GM08714 (cell line): Measurements from ENCODE around the gene OLIG2.

Source experiments
- H3K4me3 ChIP-seq: fragments of 200-500 bp; sonication (Bioruptor generic); 2 replicates; pipeline ENCODE4 v1.5.1; 2014; ENCODE audit warnings: mild to moderate bottlenecking, low read length, inconsistent platforms
- ZNF274 ChIP-seq: IDR thresholded peaks from 2 replicates; pipeline ENCODE4 v1.6.1; 2012; ENCODE audit warnings: mild to moderate bottlenecking, low read depth, low read length

Gene OLIG2

DNA sequence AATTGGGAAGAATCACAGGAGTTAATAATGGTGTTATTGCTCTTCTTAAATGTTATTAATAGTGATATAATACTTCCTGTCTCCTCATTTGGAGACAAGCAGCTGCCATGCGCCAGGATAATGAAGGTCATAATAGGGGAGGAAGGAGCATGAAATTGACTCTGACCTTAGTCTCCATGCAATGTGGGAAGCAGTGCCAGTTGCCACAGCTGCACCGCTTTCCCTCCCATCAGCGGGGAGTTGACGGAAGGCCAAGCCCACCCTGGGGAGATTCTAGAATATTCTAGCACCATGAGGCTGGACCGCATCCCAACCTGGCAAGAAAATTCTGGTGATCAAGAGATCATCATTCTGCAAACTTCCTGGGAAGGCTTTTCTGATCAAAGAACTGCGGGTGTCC is 33.2 kb downstream of the OLIG2 start:
- TF ChIP-seq ZNF274 = no peak
- H3K4me3 ChIP-seq = no peak overlapping the region

DNA sequence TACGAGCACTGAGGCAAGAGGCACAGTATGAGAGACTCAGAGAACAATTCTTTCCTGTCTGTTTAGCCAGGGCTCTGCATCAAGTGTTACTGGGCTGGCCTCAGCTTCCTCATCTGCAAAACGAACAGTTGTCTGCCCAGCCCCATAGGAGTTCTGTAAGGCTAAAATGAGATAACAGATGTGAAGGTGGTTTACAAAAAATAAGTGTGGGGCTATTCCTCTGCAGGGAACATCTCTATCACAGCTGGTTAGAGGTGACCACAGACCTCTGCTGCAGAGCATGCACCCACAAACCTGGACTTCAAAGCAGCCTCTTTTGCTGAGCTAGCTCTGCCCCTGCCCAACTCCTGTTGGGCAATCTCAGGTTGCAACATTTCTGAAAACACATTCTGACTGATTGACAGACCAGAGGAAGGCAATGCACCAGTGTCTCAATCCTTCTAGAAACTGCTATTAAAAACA is 33.7 kb downstream of the OLIG2 start:
- no peak for TF ChIP-seq ZNF274

DNA sequence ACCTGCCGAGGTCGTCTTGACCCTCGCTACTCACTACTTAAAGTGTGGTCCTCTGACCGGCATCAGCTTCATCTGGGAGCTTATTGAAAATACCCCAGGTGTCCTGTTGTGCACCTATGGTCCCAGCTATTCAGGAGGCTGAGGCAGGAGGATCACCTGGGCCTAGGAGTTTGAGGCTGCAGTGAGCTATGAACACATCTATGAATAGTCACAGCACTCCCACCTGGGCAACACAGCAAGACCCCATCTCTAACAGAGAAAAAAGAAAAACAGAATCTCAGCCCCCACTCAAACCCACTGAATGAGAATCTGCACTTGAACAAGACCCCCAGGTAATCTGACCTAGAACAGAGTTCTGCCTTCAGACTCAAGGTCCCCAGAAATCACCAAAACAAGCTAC is 35.5 kb downstream of the OLIG2 start:
- no peak overlapping the region for H3K4me3 ChIP-seq
- no peak for TF ChIP-seq ZNF274

More for the DNA sequence above, 33.7 kb downstream of the OLIG2 start:
- H3K4me3 ChIP-seq = no peak overlapping the region

DNA sequence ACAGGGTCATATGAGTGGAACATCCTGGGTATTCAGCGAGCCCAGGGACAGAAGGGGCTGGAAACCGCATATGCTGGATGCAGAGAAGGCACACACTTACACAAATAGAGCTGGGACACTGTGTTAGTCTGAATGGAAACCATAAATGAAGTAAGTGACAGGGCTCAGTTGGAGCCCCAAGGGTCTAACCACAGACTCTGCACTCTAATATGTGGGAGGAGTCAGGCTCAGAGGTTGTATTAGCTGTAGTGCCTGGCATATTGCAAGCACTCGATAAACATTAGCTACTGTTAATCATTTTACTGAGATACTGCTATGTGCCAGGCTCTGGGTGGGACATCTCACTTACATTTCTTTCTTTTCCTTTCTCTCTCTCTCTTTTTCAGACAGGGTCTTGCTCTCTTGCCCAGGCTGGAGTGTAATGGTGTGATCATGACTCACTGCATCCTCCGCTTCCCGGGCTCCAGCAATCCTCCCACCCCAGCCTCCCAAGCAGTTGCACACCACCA is 37.7 kb downstream of the OLIG2 start:
- no peak overlapping the region for H3K4me3 ChIP-seq
- TF ChIP-seq ZNF274 = no peak

DNA sequence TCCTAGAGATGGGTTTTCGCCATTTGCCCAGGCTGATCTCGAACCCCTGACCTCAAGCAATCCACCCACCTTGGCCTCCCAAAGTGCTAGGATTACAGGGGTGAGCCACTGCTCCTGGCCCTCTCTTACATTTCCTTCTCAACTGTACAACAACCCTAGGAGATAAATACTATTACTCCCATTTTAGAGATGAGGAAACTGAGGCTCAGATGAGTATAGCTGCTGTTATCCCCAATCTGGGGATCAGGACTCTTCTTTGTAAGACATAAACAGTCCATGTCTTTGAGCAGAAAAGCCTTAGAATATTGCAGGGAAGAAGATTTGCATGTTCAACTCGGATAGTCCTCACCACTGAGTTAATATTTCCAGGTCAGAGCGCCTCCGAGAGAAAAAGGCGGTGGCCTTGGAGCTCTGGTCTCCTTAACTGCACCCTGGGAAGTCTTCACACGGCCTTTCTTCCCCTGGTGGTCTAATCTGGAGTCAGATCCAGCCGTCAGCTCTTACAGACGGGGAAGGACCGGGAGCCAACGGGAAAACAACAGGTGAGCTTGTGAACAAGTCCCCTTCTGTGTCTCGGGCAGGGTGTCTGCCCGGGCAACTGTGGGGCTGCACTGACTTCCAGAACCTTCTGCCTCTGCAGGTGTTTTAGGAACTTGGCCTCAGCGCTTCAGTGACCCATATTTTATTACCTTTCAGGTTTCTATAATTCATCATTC is 38.3 kb downstream of the OLIG2 start:
- TF ChIP-seq ZNF274 = no peak
- no peak overlapping the region for H3K4me3 ChIP-seq

DNA sequence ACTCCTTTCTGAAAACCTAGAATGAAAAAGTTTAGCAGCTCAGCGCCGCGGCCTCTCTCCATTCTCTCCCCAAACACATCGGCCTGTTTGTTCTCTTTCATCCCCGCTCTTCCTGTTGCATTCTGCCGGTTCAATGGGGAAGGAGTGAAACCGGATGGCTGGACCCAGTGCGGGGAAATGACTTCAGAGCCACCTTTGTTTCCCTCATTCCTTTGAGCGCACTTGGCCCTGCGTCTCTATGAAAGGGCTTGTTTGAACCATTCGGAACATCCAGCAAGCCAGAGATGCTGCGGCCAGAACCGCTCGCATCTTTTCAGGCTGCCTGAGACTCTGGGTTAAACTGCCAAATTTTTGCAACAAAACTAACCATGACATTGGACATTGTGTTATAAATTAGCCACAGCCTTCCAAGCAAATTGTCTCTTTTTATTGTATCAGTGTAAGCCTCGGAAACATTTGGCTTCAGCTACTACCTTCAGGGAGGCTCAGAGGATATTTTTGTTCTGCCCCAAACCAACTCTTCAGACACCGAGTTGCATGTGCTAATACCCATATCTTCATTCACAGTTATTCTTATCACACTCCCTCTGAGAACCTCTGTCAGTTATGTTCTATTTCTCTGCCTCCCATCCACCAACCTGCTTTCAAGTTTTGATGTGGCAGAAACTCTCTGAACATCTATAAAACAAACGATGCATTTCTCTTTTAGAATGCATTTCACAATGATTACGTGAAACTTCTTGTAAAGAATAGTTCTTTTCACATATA is 39.1 kb downstream of the OLIG2 start:
- no peak overlapping the region for H3K4me3 ChIP-seq
- no peak for TF ChIP-seq ZNF274

DNA sequence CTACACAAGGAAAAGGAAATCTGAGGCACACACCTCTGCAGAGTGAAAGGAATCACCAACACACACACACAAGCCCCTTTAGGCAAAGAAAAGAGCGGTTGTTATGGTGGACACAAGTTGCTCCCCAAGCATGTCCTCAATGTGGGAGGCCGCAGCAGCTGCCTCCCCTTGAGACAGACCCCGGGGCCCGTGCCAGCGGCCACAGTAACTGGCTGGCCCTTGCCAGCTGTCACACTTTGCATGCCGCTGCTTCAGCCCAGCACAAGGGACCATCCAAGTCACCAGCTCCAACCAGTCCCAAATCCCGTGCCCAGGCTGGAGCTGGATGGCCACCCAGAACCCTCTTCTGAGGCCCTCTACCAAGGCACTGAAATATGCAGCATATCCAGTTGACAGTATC is 41.3 kb downstream of the OLIG2 start:
- no peak overlapping the region for H3K4me3 ChIP-seq
- TF ChIP-seq ZNF274 = no peak

DNA sequence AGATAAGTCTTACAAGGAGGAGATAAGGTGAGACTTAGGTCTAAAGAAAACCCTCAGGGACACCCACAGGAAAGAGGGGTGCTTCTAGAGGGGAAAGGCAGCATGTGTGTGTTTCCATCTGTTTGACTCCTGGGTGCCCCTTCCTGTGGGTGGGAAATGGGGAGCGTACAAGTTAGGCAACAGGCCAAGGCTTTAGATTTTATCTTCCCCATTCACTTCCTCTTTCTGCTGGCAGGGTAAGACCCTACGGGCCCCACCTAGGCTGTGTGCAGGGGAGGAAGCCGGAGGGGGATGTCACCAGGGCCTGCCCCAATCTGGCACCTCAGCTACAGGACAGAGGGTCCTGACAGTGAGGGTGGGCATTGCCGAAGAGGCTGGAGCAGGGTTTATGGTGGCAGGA is 41.7 kb downstream of the OLIG2 start:
- no peak for TF ChIP-seq ZNF274
- H3K4me3 ChIP-seq = no peak overlapping the region

DNA sequence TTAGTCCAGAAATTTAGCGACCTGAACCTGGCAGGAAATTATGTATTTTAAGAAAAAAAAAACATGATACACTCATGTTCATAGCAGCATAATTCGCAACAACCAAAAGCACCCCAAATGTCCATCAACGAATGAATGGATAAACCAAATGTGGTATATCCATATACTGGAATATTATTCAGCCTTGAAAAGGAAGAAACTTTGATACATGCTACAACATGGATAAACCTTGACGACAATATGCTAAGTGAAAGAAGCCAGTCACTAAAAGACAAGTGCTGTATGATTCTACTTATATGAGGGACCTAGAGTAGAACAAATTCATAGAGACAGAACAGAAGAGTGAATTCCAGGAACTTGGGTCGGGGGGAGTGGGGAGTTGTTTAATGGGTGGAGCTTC is 43.5 kb downstream of the OLIG2 start:
- no peak for TF ChIP-seq ZNF274

DNA sequence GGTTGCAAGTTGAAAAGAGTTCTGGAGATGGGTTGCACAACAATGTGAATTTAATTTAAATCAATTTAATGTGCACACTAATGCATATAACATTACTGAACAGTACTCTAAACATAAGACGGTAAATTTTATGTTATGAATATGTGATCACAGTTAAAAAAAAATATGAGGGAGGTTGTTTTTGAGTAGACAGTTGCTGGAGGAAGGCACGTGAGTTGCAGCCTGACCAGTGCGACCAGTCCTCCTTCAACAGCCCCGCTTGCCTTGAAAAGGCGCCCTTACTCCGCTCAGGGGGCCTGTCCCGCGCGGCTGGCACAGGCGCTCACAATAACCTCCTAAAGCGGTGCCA is 43.9 kb downstream of the OLIG2 start:
- no peak for TF ChIP-seq ZNF274
- H3K4me3 ChIP-seq = peak overlapping the region; percentile 56; the same call in 1 of the 2 replicates

More for the DNA sequence above, 43.5 kb downstream of the OLIG2 start:
- H3K4me3 ChIP-seq = no peak overlapping the region

DNA sequence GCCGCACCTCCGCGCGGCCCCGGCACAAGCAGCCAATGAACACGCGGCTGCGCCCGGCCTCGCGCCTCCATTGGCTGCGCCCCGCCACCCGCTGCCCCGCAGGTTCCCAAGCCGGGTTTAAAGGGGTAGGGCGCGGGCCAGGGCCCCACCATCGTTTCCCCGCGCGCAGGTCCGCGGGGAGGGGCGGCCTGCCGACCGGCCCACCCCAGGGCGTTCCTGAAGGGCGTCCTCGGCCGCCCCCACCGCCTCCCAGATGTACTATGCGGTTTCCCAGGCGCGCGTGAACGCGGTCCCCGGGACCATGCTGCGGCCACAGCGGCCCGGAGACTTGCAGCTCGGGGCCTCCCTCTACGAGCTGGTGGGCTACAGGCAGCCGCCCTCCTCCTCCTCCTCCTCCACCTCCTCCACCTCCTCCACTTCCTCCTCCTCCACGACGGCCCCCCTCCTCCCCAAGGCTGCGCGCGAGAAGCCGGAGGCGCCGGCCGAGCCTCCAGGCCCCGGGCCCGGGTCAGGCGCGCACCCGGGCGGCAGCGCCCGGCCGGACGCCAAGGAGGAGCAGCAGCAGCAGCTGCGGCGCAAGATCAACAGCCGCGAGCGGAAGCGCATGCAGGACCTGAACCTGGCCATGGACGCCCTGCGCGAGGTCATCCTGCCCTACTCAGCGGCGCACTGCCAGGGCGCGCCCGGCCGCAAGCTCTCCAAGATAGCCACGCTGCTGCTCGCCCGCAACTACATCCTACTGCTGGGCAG is 44.4 kb downstream of the OLIG2 start, which contains the start of gene OLIG1:
TSS of gene OLIG1 (plus strand) at position 148 of the 750 bp plus-strand sequence. CDS start at position 254, 106 bp downstream.
- TF ChIP-seq ZNF274 = no peak
- peak within 1 kb of the TSS; percentile 56; the same call in 1 of the 2 replicates for H3K4me3 ChIP-seq

DNA sequence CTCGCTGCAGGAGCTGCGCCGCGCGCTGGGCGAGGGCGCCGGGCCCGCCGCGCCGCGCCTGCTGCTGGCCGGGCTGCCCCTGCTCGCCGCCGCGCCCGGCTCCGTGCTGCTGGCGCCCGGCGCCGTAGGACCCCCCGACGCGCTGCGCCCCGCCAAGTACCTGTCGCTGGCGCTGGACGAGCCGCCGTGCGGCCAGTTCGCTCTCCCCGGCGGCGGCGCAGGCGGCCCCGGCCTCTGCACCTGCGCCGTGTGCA is 44.9 kb downstream of the OLIG2 start:
- H3K4me3 ChIP-seq = peak overlapping the region; percentile 56; the same call in 1 of the 2 replicates
- no peak for TF ChIP-seq ZNF274

DNA sequence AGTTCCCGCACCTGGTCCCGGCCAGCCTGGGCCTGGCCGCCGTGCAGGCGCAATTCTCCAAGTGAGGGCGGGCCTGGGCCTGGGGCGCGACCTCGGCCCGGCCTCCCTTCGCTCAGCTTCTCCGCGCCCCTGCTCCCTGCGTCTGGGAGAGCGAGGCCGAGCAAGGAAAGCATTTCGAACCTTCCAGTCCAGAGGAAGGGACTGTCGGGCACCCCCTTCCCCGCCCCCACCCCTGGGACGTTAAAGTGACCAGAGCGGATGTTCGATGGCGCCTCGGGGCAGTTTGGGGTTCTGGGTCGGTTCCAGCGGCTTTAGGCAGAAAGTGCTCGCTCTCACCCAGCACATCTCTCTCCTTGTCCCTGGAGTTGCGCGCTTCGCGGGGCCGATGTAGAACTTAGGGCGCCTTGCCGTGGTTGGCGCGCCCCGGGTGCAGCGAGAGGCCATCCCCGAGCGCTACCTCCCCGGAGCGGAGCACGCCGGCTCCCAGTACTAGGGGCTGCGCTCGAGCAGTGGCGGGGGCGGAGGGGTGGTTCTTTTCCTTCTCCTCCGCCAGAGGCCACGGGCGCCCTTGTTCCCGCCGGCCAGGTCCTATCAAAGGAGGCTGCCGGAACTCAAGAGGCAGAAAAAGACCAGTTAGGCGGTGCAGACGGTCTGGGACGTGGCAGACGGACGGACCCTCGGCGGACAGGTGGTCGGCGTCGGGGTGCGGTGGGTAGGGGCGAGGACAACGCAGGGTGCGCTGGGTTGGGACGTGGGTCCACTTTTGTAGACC is 45.4 kb downstream of the OLIG2 start:
- no peak for TF ChIP-seq ZNF274
- peak overlapping the region; percentile 56; the same call in 1 of the 2 replicates for H3K4me3 ChIP-seq

DNA sequence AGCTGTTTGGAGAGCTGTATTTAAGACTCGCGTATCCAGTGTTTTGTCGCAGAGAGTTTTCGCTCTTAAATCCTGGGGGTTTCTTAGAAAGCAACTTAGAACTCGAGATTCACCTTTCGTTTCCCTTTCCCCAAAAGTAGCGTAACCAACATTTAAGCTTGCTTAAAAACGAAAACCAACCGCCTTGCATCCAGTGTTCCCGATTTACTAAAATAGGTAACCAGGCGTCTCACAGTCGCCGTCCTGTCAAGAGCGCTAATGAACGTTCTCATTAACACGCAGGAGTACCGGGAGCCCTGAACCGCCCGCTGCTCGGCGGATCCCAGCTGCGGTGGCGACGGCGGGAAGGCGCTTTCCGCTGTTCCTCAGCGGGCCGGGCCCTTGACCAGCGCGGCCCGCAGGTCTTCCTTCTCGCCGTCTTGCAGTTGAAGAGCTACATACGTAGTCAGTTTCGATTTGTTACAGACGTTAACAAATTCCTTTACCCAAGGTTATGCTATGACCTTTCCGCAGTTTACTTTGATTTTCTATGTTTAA is 46.1 kb downstream of the OLIG2 start:
- peak overlapping the region; percentile 56; the same call in 1 of the 2 replicates for H3K4me3 ChIP-seq
- no peak for TF ChIP-seq ZNF274
